NCI-H2107 treated with DMSO at 0.1 percent for 48 hours (cell line): ENCODE results near the gene MYG1.
A peak's percentile ranks its signal among the peaks of the same experiment; 100 is the strongest.
"Not testable (repeated sequence)": the region's sequence is repeated elsewhere in the genome, so short reads cannot be mapped to it uniquely, and the experiment has no call there.

Source experiments
- DNase-seq: peaks from one replicate; lab custom pipeline; 2025; ENCODE audit not compliant: unreplicated experiment; lab: John Stamatoyannopoulos, UW

Gene MYG1

DNA sequence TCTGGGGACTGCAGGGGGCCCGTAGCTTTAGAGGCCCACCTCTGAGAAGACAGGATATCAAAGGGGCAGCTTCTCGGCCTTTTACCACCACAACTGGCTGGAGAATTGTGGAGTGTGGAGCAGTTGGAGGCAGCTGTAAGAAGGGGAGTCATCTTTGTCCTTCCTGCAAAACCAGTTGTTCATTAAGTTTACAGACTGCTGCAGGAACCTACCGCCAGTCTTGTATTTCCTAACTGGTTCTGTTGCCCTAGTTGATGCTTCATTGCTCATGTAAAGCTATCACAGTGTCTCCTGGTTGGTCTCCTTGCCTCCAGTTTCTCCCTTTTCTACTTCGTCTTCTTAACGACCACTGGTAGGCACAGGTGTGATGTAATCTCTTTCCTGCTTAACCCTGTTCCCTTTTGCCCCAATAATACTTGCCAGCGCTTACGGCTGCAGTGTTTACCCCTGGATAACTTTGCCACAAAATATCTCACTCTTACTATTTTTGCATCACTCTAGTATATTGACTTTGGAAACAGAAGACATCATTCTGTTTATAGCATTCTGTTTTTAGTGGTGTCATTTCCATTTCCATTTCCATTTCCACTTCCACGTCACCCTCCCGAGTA lies 19.5 kb upstream of the MYG1 start:
- DNase-seq: no peak

DNA sequence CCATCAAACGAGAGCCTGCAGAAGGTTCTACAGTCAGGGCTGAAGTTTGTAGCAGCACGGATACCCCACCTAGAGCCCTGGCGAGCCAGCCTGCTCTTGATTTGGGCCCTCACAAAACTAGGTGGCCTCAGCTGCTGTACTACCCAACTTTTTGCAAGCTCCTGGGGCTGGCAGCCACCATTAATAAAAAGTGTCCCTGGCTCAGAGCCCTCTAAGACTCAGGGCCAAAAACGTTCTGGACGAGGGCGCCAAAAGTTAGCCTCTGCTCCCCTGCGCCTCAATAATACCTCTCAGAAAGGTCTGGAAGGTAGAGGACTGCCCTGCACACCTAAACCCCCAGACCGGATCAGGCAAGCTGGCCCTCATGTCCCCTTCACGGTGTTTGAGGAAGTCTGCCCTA lies 13.0 kb upstream of the MYG1 start:
- no peak for DNase-seq

DNA sequence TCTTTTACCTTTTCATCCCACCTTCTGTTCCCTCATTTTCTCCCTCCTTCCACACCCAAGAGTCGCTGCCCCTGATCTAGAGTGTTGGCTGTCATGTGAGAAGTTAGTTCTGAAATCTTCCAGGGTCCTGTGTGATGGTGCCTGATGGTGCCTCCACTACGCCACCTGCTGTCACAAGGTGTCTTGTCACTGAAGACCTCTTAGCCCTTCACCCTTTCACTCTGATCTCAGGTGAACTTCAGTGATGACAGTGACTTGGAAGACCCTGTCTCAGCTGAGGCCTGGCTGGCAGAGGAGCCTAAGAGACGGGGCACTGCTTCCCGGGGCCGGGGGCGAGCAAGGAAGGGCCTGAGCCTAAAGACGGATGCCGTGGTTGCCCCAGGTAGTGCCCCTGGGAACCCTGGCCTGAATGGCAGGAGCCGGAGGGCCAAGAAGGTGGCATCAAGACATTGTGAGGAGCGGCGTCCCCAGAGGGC lies 11.7 kb upstream of the MYG1 start:
- peak; percentile 14 for DNase-seq

DNA sequence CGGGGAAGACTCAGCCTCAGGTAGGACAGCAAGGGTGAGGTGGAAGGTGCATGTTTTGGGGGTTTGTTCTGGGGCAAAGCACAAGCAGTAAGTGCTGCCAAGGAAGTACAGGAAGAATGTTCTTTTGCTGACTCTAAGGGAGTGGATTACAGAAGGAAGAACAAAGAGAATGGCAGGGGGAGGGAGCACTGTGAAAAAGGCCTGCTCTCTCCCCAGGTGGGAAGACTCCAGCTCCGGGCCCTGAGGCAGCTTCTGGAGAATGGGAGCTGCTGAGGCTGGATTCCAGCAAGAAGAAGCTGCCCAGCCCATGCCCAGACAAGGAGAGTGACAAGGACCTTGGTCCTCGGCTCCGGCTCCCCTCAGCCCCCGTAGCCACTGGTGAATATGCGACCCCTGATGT lies 11.2 kb upstream of the MYG1 start:
- no peak for DNase-seq

DNA sequence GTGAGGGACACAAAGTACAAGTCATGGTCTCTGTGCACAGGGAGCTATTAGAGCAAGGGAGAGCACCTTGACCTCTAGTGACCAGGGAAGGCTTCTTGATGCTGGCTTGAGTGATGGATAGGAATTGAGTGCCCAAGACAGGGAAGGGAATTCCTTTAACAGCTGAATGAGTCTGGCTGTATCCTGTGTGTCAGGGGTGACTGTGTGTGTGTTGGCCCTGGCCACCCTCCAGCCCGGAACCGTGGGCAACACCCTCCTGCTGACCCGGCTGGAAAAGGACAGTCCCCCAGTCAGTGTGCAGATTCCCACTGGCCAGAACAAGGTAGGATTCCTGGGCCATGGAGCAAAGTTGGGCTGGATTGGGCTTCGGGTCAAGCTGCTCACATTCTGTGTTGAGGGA lies 9.6 kb upstream of the MYG1 start:
- DNase-seq: no peak

DNA sequence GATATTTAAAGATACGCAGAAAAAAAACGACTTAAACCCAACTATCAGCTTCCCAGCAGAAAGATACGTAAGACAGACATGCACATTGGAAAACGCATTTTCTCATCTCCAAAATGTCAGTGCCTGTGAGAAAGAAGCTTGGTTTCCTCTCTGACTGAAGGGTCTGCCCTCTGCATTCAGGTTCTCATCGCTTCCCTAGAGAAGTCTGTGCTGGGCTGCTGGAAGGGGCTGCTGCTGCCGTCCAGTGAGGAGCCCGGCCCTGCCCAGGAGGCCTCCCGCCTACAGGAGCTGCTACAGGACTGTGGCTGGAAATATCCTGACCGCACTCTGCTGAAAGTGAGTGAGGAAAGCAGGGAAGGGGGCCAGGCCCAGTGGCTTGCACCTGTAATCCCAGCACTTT lies 8.8 kb upstream of the MYG1 start:
- DNase-seq: no peak

DNA sequence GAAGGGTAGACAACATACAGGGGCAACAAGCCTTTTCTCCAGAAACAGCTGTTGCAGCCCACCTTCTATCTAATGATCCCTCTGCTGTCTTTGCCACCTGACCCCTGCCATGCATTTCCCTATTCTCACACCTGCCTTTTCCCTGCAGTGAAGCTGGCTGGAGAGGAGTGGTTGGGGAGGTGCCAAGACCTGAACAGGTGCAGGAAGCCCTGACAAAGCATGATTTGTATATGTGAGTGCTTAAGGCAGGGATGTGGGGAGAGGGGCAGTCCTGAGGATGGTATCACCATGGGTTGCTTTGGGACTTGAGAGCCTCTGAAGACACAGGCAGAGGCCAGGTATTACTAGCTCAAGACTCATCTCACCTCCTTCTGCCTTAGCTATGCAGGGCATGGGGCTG lies 7.1 kb upstream of the MYG1 start:
- peak; percentile 95 for DNase-seq

DNA sequence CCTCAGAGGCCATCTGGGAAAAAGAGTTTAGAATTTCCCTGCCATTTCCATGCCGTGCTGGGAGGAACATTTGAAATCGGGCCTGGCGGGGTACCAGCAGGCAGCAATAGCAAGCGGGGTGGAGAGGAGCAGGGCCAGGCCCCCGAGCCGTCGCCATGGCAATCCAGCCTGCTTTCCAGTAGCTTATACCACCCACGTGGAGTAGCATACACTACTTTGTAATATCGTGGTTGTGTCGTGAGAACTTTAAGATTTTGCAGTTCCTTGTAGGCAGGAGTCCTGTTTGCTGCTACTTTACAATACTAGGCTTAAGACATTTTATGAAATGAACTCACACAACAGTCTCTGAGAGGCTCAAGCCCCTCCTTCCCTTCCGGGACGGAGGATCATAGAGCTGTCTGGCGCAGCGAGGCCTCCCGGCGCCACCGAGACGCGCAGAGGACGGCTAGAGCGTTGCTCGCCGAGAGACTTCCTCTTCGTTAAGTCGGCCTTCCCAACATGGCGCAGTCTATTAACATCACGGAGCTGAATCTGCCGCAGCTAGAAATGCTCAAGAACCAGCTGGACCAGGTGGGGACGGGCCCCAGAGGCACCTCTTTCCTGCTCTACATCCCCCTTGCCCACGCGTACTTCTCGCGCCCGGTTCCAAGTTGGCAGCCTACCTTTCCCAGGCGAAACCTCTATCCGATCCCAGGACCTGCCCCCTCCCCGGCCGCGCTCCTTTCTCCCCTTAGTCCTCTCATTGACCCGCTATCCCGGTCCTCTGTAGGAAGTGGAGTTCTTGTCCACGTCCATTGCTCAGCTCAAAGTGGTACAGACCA lies 4.2 kb upstream of the MYG1 start, which contains the start of gene PFDN5:
TSS of gene PFDN5 (plus strand) at position 473 of the 821 bp plus-strand sequence. CDS start at position 499, 26 bp downstream.
- DNase-seq: peak; percentile 76

DNA sequence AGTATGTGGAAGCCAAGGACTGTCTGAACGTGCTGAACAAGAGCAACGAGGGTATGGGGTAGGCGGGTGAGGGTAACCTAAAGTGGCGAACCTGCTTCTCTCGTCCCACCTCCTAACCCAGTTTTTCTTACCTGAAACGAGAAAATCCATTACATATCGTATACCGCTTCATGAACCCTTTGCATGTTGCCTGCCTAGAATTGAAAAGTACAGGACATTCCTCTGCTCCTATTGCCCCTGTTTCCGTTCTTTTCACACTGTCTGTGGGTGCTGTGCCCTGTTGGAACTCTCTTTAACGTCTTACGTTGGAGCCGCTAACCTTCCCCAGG lies 3.6 kb upstream of the MYG1 start:
- DNase-seq: no peak

DNA sequence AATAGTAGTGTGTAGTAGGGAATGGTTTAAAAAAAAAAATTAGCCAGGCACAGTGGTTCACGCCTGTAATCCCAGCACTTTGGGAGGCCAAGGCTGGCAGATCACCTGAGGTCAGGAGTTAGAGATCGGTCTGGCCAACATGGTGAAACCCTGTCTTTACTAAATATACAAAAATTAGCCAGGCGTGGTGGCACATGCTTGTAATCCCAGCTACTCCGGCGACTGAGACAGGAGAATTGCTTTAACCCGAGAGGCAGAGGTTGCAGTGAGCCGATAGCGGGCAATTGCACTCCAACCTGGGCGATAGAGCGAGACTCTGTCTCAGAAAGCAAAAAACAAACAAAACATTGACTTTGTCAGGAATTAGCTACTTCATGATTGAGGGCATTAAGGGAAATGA lies 2.4 kb upstream of the MYG1 start:
- not testable (repeated sequence) for DNase-seq

DNA sequence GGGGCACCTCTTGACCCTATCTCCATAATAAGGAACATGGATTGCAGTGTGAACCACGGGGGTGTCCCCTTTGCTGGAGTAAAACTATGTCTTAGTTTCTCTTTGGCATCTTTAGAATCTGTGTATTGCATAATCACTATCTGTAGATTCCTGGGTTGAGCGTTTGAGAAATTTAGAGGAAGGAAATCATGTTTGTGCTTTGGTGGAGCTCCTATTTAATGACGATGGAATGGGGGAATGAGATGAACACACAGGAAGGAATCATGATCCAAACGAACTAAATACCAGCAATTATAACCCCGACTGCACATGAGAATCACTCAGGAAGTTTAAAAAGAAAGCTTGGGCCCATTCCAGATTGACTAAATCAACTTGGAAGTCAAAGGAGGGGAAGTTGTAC lies 1.3 kb upstream of the MYG1 start:
- DNase-seq: no peak

DNA sequence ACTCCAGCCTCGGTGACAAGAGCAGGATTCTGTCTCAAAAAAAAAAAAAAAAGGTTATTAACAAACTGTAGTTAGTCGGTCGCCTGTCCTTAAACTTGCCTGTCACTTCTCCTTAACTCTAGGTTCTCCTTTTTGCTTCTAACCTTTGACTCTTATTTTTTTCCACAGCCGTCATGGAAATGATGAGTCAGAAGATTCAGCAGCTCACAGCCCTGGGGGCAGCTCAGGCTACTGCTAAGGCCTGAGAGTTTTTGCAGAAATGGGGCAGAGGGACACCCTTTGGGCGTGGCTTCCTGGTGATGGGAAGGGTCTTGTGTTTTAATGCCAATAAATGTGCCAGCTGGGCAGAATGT lies 418 bp upstream of the MYG1 start:
- DNase-seq: no peak

DNA sequence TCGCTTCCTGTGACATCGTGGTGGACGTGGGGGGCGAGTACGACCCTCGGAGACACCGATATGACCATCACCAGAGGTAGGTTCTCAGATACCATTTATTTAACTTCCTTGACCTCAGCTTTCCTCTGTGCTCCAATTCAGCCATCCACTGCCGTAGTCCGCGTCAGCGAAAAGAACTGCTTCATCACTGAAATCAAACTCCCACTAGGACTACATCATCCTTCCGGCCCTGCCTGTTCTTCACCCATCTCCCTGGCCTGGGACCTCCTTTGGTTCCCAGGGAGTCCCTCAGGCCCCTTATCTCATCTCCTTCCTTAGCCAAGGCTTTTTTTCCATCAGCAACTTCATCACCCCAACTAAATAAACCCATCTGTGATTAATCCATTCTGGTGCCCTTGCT lies 692 bp downstream of the MYG1 start:
- no peak for DNase-seq

DNA sequence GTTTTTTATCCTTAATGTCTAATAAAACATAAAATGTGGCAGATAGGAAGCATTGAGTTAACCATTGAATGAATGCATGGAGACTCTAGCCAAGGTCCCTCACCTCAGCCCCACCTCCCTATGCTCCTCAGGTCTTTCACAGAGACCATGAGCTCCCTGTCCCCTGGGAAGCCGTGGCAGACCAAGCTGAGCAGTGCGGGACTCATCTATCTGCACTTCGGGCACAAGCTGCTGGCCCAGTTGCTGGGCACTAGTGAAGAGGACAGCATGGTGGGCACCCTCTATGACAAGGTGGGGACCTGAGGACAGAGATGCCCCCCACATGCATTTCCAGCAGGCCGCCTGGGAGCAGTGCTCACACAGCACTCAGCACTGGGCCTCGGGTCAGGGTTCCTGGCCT lies 3.4 kb downstream of the MYG1 start:
- DNase-seq: no peak

DNA sequence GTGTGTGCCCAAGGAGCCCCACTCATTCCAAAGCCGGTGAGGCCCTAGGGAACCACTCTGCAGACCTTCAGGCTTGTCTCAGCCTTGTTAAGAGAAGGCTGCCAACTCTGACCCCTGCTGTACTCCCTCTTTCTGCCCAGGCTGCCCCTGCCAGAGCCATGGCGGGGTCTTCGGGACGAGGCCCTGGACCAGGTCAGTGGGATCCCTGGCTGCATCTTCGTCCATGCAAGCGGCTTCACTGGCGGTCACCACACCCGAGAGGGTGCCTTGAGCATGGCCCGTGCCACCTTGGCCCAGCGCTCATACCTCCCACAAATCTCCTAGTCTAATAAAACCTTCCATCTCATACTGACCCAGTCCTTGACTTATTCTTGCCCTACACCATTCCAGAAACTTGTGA lies 7.3 kb downstream of the MYG1 start:
- DNase-seq: no peak

DNA sequence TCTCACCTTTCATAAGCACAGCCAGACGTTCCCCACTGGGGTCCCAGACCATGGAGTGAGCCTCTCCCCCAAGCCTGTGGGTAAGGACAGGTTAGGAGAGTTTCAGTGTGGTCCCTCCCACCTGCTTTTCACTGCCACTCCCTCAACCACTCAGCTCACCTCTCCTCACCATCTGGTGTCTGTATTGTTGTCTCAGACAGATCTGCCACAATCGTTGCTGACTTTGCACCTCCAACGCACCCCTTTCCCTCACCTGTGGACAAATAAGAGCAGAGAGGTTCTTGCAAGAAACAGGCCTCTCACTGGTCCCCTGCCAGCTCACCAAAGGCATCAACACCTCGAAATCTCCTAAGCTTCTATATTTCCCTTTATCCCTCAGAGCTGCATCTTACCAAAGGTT lies 8.8 kb downstream of the MYG1 start:
- DNase-seq: no peak

DNA sequence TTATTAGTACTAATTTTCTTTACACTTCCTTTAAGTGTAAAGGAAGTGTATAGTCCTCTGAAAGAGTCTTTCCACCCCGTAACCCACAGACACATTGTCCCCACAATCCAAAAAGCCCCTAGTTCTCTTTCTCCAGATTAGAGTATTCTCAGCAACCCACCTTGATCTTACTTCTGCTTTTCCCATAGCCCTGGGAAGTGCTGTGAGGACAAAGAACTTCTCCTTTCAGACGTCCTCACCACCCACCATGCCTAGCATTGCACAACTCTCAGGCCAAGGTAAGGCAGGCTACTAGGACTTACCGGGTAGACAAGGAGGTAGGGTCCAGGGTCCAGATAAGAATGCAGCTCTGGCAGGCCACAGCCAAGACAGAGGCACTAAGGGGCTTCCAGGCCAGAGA lies 14.5 kb downstream of the MYG1 start:
- no peak for DNase-seq

DNA sequence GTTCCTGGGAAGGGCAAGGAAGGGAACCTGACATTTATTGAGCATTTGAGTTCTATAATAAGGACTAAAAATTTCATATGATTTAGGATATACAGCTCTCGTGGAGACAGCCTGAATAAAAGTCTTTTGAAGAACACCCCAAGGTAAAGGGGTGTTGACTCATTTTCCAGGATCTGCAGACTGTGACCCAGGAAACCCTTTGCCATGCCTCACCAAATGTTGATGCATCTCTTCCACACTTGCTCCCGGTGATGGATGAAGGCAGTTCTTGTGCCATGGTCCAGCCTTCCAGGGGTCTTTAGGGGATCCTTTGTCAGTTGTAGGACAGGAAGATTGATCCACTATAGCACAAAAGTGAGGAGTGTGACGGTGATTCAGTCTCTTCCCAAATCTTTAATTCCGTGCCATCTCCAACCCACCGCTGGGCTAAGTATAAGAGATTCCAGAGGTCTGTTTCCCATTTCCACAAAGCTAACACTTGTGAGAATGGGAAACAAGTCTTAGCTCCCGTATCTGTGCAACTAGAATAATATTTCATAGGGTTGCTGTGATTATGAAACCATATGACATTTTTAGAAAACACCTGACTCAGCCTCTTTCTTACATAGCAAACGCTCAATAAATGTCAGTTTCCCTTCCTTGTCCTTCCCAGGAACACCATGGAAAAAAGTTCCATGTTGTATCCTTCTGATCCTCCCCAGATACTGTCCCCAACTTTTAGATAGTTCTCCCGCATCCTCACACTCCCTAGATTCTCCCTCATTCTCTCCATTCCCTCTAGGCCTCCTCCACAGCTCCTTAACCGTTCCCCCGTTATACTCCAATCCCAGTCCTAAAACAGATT lies 21.1 kb downstream of the MYG1 start:
- DNase-seq: no peak

DNA sequence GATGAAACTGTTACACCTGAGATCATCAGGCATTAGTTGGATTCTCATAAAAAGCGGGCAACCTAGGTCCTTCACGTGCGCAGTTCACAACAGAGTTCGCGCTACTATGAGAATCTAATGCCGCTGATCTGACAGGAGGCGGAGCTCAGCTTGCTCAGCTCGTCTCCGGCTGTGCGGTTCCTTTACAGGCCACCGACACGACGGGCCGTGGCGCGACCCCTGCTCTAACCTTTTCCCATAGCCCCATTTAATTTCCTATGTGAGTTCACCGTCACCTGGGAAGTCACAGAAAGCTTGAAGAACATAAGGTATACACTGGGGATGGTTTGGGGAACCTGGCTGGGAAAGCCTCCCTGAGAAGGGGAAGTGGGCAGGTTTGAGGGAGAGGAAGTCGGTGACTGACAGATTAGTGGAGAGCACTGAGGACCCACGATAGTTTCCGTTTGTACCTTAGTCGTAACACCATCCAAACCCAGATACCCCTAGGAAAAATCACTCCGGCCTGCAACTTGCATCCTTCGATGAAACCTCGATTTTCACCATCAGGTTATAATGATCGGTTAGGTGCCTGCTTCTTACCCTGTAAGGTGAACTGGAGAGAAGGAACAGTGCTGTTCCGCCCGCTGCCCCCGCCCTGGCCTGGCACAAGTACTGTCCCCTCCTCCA lies 24.8 kb downstream of the MYG1 start:
- no peak for DNase-seq

DNA sequence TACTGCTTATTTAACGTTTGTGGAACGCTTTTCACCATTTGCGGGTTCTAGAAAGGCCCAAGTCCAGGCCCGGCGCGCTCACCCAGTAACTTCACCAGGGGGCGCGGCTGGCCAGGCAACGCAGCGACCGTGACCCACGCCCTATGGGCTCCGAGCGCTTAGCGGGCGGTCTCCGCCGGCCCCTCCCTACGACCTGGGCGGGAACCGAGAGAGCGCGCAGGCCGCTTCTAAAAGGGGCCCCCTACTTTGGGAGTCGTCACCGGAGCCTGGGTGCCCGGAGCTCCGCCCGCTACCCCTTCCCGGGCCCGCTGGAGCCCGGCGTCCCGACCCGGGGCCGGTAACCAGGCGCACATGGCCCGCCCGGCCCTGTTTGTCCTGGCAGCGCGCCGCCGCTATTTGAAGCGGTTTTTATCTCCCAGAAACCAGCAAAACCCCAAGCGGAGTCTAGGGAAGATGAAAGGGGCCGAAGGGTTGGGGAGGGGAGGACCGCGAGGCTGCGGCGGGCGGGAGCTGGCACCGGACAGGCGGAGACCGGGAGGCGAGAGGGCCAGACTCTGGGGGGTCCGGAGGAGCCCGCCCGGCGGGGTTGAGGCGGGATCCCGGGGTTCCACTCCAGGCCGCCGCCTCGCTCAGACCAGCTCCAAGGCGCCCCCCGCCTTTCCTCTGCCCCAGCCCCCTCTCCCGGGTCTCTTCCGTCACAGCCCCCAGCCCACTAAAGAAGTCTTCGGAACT lies 25.4 kb downstream of the MYG1 start:
- peak; percentile 63 for DNase-seq
